Measurements from ENCODE around the gene RIMS4. TPM values are rescaled to one million over a fixed set of nuclear protein-coding genes. Genes with fewer than 3 reads are reported as not detected.

The RIMS4 gene
- total RNA-seq, 2 donors from 2014 or later: 1.0 to 61.9 TPM

DNA sequence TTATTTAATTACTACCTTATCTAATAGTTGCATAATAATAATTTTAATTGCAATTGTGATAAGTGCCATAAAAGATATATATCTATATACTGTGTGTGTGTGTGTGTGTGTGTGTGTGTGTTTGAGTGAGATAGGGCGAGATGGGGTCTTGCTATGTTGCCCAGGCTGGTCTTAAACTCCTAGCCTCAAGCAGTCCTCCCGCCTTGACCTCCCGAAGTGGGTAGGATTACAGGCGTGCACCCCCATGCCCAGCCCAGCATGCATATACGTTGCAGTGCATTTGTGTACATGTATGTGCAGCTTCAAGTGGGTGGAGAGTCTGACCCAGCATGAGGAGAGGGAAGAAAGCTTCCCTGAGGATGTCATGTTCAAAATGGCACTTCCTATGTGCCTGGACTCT is 4.6 kb upstream of the RIMS4 start:
- no peak overlapping the region for H3K4me3 ChIP-seq
- H3K36me3 ChIP-seq: no peaks in the 10 kb centered on the region
- H3K4me1 ChIP-seq (replicated peaks): no peaks in the 10 kb centered on the region
- WGBS: 89% methylated on average over 5 of the region's 5 CpGs
- H3K27ac ChIP-seq: no peak overlapping the region
- no peak for TF ChIP-seq CTCF (IDR thresholded peaks at IDR 0.05)
- no peak for TF ChIP-seq POLR2A (IDR thresholded peaks at IDR 0.05)
- TF ChIP-seq POLR2AphosphoS5 (IDR thresholded peaks at IDR 0.05): no peak
- H3K27me3 ChIP-seq (replicated peaks; ENCODE audit: insufficient read depth): peaks cover 1% of the 10 kb centered on the region
- no peak for DNase-seq (ENCODE audit: low spot score)
- intact Hi-C loops (cut with DNase I): no loop called here
- H3K9me3 ChIP-seq: no peaks in the 10 kb centered on the region

DNA sequence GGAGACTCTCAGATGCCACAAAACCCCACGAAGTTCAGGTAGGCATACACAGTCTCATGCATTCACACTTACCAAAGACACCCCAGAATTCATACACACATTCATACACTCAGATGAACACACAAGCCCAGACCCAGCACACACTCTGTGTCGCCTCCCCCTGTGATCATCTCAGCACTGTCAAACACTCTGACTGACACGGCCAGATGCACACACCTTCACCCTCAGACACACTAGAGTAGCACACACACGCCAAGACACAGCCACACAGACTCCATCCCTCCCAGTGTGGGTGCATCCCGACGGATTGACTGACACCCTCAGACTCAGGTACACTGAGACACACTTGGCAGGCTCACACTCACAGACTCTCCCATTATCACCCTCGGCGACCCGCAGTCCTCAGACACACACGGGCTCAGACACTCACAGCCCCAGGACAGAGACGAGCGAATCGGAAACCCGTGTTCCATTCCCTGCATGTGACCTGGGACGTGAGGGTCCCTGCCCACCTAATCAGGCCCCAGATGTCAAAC is 872 bp upstream of the RIMS4 start:
- Histone ChIP-seq H3K9me3 (no peaks in the 10 kb centered on the region), H3K27me3 (replicated peaks; ENCODE audit: insufficient read depth) (peaks cover 7% of the 10 kb centered on the region), H3K4me3 (no peak overlapping the region), H3K27ac (no peak overlapping the region), H3K4me1 (replicated peaks) (no peaks in the 10 kb centered on the region), H3K36me3 (no peaks in the 10 kb centered on the region)
- intact Hi-C loops (cut with DNase I): no loop called here
- no peak for TF ChIP-seq CTCF (IDR thresholded peaks at IDR 0.05)
- TF ChIP-seq POLR2A (IDR thresholded peaks at IDR 0.05): no peak
- 88% methylated on average over 15 of the region's 15 CpGs for WGBS
- no peak for DNase-seq (ENCODE audit: low spot score)

- Histone ChIP-seq H3K27ac (no peak overlapping the region), H3K9me3 (no peaks in the 10 kb centered on the region), H3K27me3 (replicated peaks; ENCODE audit: insufficient read depth) (peaks cover 8% of the 10 kb centered on the region), H3K4me3 (peak overlapping the region; percentile 14 to 19), H3K36me3 (no peaks in the 10 kb centered on the region), H3K4me1 (replicated peaks) (no peaks in the 10 kb centered on the region)
- no peak for DNase-seq (ENCODE audit: low spot score)
- TF ChIP-seq POLR2A (IDR thresholded peaks at IDR 0.05) (no peak), CTCF (IDR thresholded peaks at IDR 0.05) (no peak), POLR2AphosphoS5 (IDR thresholded peaks at IDR 0.05) (no peak)
- WGBS: under 1% methylated on average over 43 of the region's 49 CpGs
- intact Hi-C loops (cut with DNase I): no loop called here
Observed at GRCh38 chr20:44810061-44810390, 320 bp downstream of the RIMS4 start.

GRCh38 chr20:44809380-44810060 is 826 bp downstream of the RIMS4 start:
- TF ChIP-seq POLR2AphosphoS5 (IDR thresholded peaks at IDR 0.05) (no peak), POLR2A (IDR thresholded peaks at IDR 0.05) (no peak), CTCF (IDR thresholded peaks at IDR 0.05) (no peak)
- Histone ChIP-seq H3K4me1 (replicated peaks) (no peaks in the 10 kb centered on the region), H3K27me3 (replicated peaks; ENCODE audit: insufficient read depth) (peaks cover 8% of the 10 kb centered on the region), H3K9me3 (no peaks in the 10 kb centered on the region), H3K4me3 (peak overlapping the region; percentile 14 to 19), H3K36me3 (no peaks in the 10 kb centered on the region), H3K27ac (no peak overlapping the region)
- DNase-seq (ENCODE audit: low spot score): no peak
- WGBS: 13% methylated on average over 34 of the region's 34 CpGs
- intact Hi-C loops (cut with DNase I): loop anchor here (5.0 kb wide), 2 partner anchors 48 to 62 kb away; partner anchors contain the start of gene KCNK15

DNA sequence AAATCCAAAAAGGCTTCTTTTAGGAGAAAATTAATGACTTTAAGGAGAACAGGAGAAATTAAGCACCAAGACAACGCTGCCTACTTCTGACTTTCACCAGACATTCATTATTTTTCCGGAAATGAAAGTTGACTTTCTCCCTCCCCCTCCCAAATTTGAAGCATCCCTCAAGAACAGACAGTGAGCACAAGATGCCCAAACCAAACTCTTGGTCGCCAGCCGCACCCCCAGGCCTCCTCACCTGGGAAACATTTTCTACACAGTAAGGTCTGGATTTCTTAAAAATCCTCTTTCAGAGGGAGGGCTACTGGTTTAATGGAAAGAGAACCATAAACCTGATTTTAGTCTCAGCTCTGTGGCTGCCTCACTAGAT is 2.7 kb downstream of the RIMS4 start:
- intact Hi-C loops (cut with DNase I): loop anchor here (5.0 kb wide), 2 partner anchors 50 to 60 kb away; partner anchors contain the start of gene KCNK15
- H3K36me3 ChIP-seq: no peaks in the 10 kb centered on the region
- no peak for DNase-seq (ENCODE audit: low spot score)
- H3K27me3 ChIP-seq (replicated peaks; ENCODE audit: insufficient read depth): peaks cover 8% of the 10 kb centered on the region
- H3K4me3 ChIP-seq: no peak overlapping the region
- no peak overlapping the region for H3K27ac ChIP-seq
- H3K4me1 ChIP-seq (replicated peaks): no peaks in the 10 kb centered on the region
- H3K9me3 ChIP-seq: no peaks in the 10 kb centered on the region
- TF ChIP-seq POLR2A (IDR thresholded peaks at IDR 0.05) (no peak), POLR2AphosphoS5 (IDR thresholded peaks at IDR 0.05) (no peak), CTCF (IDR thresholded peaks at IDR 0.05) (no peak)
- WGBS: 87% methylated on average over 4 of the region's 4 CpGs

All from prostate gland (tissue), 2 donors.